CD8-positive, alpha-beta memory T cell (primary cell): ENCODE results near the gene TTC38. TPM values are rescaled to one million over a fixed set of nuclear protein-coding genes. Genes with fewer than 3 reads are reported as not detected.

Experiments
- CTCF ChIA-PET: fragments of 350-600 bp; sonication (Branson Sonifier 250); formaldehyde crosslinking; loops from one replicate; lab custom pipeline; 2021; ENCODE audit warnings: antibody characterized with exemption; lab: Charles Lee
- POLR2A ChIA-PET: fragments of 350-600 bp; sonication (Branson Sonifier 250); formaldehyde crosslinking; loops from one replicate; lab custom pipeline; 2021; ENCODE audit warnings: antibody characterized with exemption; lab: Charles Lee
- DNase-seq, 5 donors: peaks; one replicate each; pipeline versions ENCODE4 v3.0.0 to v3.0.0-alpha.2; 2020 to 2022; ENCODE audit warnings: mixed read lengths in 1 of 5
- H3K27ac ChIP-seq: one replicate; pipeline ENCODE4 v1.7.0; 2013; ENCODE audit warnings: low read depth, mild to moderate bottlenecking, low read length, moderate library complexity
- H3K27me3 ChIP-seq: 2 replicates; pipeline ENCODE4 v1.7.0; 2013; ENCODE audit warnings: low read length, mild to moderate bottlenecking; ENCODE audit not compliant: insufficient read depth, poor library complexity, severe bottlenecking
- H3K36me3 ChIP-seq: 2 replicates; pipeline ENCODE4 v1.7.0; 2013; ENCODE audit warnings: mild to moderate bottlenecking, low read length, moderate library complexity; ENCODE audit not compliant: insufficient read depth
- H3K4me1 ChIP-seq: 2 replicates; pipeline ENCODE4 v1.7.0; 2013; ENCODE audit warnings: mild to moderate bottlenecking, low read length, moderate library complexity; ENCODE audit not compliant: insufficient read depth
- H3K4me3 ChIP-seq: 2 replicates; pipeline ENCODE4 v1.7.0; 2013; ENCODE audit warnings: mild to moderate bottlenecking, low read length
- H3K9me3 ChIP-seq: 2 replicates; pipeline ENCODE4 v1.7.0; 2013; ENCODE audit warnings: mild to moderate bottlenecking, low read length
- H3K27ac Mint-ChIP-seq, 8 donors: one replicate each; pipeline ENCODE4 v1.8.0; 2020 to 2021; ENCODE audit warnings: mixed read lengths in 8 of 8, mild to moderate bottlenecking in 6 of 8, inconsistent platforms in 3 of 8, moderate library complexity in 3 of 8
- H3K27me3 Mint-ChIP-seq, 2 donors: one replicate each; pipeline ENCODE4 v1.8.0; 2020 to 2021; ENCODE audit warnings: mixed read lengths in 2 of 2, mild to moderate bottlenecking in 1 of 2, moderate library complexity in 1 of 2
- H3K36me3 Mint-ChIP-seq, 3 donors: one replicate each; pipeline ENCODE4 v1.8.0; 2020 to 2021; ENCODE audit warnings: mixed read lengths in 3 of 3, inconsistent platforms in 1 of 3, mild to moderate bottlenecking in 1 of 3
- H3K4me1 Mint-ChIP-seq, 3 donors: one replicate each; pipeline ENCODE4 v1.8.0; 2020 to 2021; ENCODE audit warnings: mixed read lengths in 3 of 3, inconsistent platforms in 1 of 3, mild to moderate bottlenecking in 1 of 3
- H3K4me3 Mint-ChIP-seq, 7 donors: one replicate each; pipeline ENCODE4 v1.8.0; 2020 to 2021; ENCODE audit warnings: mixed read lengths in 7 of 7, mild to moderate bottlenecking in 6 of 7, moderate library complexity in 4 of 7, inconsistent platforms in 2 of 7
- H3K9me3 Mint-ChIP-seq, 5 donors: one replicate each; pipeline ENCODE4 v1.8.0; 2020 to 2022; ENCODE audit warnings: mixed read lengths in 5 of 5, mild to moderate bottlenecking in 3 of 5, moderate library complexity in 2 of 5, inconsistent platforms in 1 of 5
- polyA plus RNA-seq: library from polyadenylated mRNA; unstranded; fragments of 300-500 nt; fragmentation: Illumina TruSeq; gene quantifications from one replicate; pipeline ENCODE4 v1.2.3, GENCODE V29; 2021
- total RNA-seq, 2 experiments: library from RNA; stranded (reverse); gene quantifications; one replicate each; pipeline ENCODE4 v1.2.3, GENCODE V29; 2021

Gene TTC38
- total and polyA plus RNA-seq, 3 experiments from 2014 or later = 15.6 to 20.0 (median 17.4) TPM

- Histone ChIP-seq H3K27ac (no peak overlapping the region), H3K4me3 (no peak overlapping the region), H3K36me3 (peaks cover 23% of the 10 kb centered on the region), H3K4me1 (peaks cover 9% of the 10 kb centered on the region), H3K27me3 (no peaks in the 10 kb centered on the region), H3K9me3 (no peaks in the 10 kb centered on the region)
- peaks cover 10 to 65% (median 12%) of the 10 kb centered on the region in 3 donors for H3K36me3 Mint-ChIP-seq
- H3K4me1 Mint-ChIP-seq = peaks cover 38 to 60% (median 55%) of the 10 kb centered on the region in 3 donors
- H3K9me3 Mint-ChIP-seq = no peaks in the 10 kb centered on the region
- CTCF ChIA-PET = no interaction called here
- no peaks in the 10 kb centered on the region for H3K27me3 Mint-ChIP-seq
- POLR2A ChIA-PET = no interaction called here
- no peak for DNase-seq
- H3K27ac Mint-ChIP-seq = peak overlapping the region in 4 of 8 donors; percentile 31 to 94 (median 51)
- H3K4me3 Mint-ChIP-seq = peak overlapping the region in 6 of 7 donors; percentile 48 to 96 (median 92)
Observed at GRCh38 chr22:46337870-46338269, 70.1 kb downstream of the TTC38 start.

- Mint-ChIP-seq H3K4me3 (peak overlapping the region in 3 of 7 donors; percentile 18 to 63 (median 31)), H3K4me1 (peaks cover 38 to 60% (median 55%) of the 10 kb centered on the region in 3 donors), H3K27ac (peak overlapping the region in 3 of 8 donors; percentile 9 to 77 (median 51)), H3K9me3 (no peaks in the 10 kb centered on the region), H3K36me3 (peaks cover 11 to 72% (median 12%) of the 10 kb centered on the region in 3 donors), H3K27me3 (no peaks in the 10 kb centered on the region)
- H3K4me1 ChIP-seq = peaks cover 9% of the 10 kb centered on the region
- H3K4me3 ChIP-seq = no peak overlapping the region
- CTCF ChIA-PET = interaction anchor here (1.0 kb wide), 1 partner anchor 17 kb away, joined by 4 read pairs; no protein-coding TSS in a partner anchor
- POLR2A ChIA-PET = no interaction called here
- H3K9me3 ChIP-seq = no peaks in the 10 kb centered on the region
- H3K27ac ChIP-seq = no peak overlapping the region
- DNase-seq = no peak
- no peaks in the 10 kb centered on the region for H3K27me3 ChIP-seq
- peaks cover 30% of the 10 kb centered on the region for H3K36me3 ChIP-seq
Observed at GRCh38 chr22:46338636-46339035, 70.8 kb downstream of the TTC38 start.

GRCh38 chr22:46339956-46340355 lies 72.1 kb downstream of the TTC38 start:
- Mint-ChIP-seq H3K36me3 (peaks cover 16 to 86% (median 19%) of the 10 kb centered on the region in 3 donors), H3K27me3 (no peaks in the 10 kb centered on the region), H3K4me3 (peak overlapping the region in 1 of 7 donors; percentile 61), H3K9me3 (no peaks in the 10 kb centered on the region), H3K27ac (peak overlapping the region in 2 of 8 donors; percentile 9 to 77), H3K4me1 (peaks cover 38 to 60% (median 56%) of the 10 kb centered on the region in 3 donors)
- ChIA-PET POLR2A (no interaction called here), CTCF (no interaction called here)
- Histone ChIP-seq H3K36me3 (peaks cover 38% of the 10 kb centered on the region), H3K27me3 (no peaks in the 10 kb centered on the region), H3K9me3 (no peaks in the 10 kb centered on the region), H3K27ac (no peak overlapping the region), H3K4me1 (peaks cover 9% of the 10 kb centered on the region), H3K4me3 (no peak overlapping the region)
- peak in 1 of 5 donors; percentile 18 for DNase-seq

- no peaks in the 10 kb centered on the region for H3K9me3 Mint-ChIP-seq
- DNase-seq = peak in 1 of 5 donors; percentile 12
- Histone ChIP-seq H3K4me3 (no peak overlapping the region), H3K27ac (no peak overlapping the region), H3K9me3 (no peaks in the 10 kb centered on the region), H3K27me3 (no peaks in the 10 kb centered on the region), H3K4me1 (peaks cover 9% of the 10 kb centered on the region), H3K36me3 (peaks cover 41% of the 10 kb centered on the region)
- ChIA-PET CTCF (no interaction called here), POLR2A (no interaction called here)
- peaks cover 36 to 57% (median 52%) of the 10 kb centered on the region in 3 donors for H3K4me1 Mint-ChIP-seq
- H3K27me3 Mint-ChIP-seq = no peaks in the 10 kb centered on the region
- H3K27ac Mint-ChIP-seq = no peak overlapping the region
- no peak overlapping the region for H3K4me3 Mint-ChIP-seq
- H3K36me3 Mint-ChIP-seq = peaks cover 16 to 88% (median 19%) of the 10 kb centered on the region in 3 donors
Observed at GRCh38 chr22:46340676-46341075, 72.9 kb downstream of the TTC38 start.

Other genes with a start within 250 kb of the TTC38 start
- gene PPARA, start 117.5 kb upstream of the TTC38 start, total RNA-seq = 10 to 100 TPM; 11.2 to 12.9 TPM
- gene PPARA, start 117.5 kb upstream of the TTC38 start, polyA plus RNA-seq = 10.1 TPM
- gene CDPF1, start 17.7 kb upstream of the TTC38 start, total RNA-seq = 10 to 100 TPM in 1 of 2 experiments, 1 to 10 TPM in 1; 8.6 to 10.0 TPM
- gene CDPF1, start 17.7 kb upstream of the TTC38 start, polyA plus RNA-seq = 18.8 TPM
- gene PKDREJ, start 4.7 kb upstream of the TTC38 start, total RNA-seq = not detected
- gene PKDREJ, start 4.7 kb upstream of the TTC38 start, polyA plus RNA-seq = 0.03 TPM
- gene GTSE1, start 28.9 kb downstream of the TTC38 start, total RNA-seq = 10 to 100 TPM; 27.4 to 30.9 TPM
- 0.10 TPM for gene GTSE1, start 28.9 kb downstream of the TTC38 start, polyA plus RNA-seq
- gene TRMU, start 67.7 kb downstream of the TTC38 start, total RNA-seq = 10 to 100 TPM; 68.9 to 69.5 TPM
- gene TRMU, start 67.7 kb downstream of the TTC38 start, polyA plus RNA-seq = 13.3 TPM